Gastroesophageal sphincter (tissue), 4 donors: Measurements from ENCODE around the gene FBRSL1. TPM values are rescaled to one million over a fixed set of nuclear protein-coding genes. Genes with fewer than 3 reads are reported as not detected.

ENCODE experiments used
- ATAC-seq: fragments of 150-250 bp; one replicate; pipeline ENCODE4 v1.9.1; 2016; ENCODE audit warnings: mild to moderate bottlenecking, moderate library complexity
- H3K27ac ChIP-seq, 4 donors: fragments of 200-600 bp; sonication (generic) in 3 of 4; 1 replicate in 3 of 4; 2 replicates in 1 of 4; pipeline ENCODE4 v1.5.1; 2016 to 2019
- H3K27me3 ChIP-seq: fragments of 200-600 bp; sonication (generic); one replicate; pipeline ENCODE4 v1.5.1; 2019
- H3K36me3 ChIP-seq, 2 donors: fragments of 200-600 bp; sonication (generic); one replicate each; pipeline ENCODE4 v1.5.1; 2019; ENCODE audit warnings: control low read depth in 1 of 2
- H3K4me1 ChIP-seq, 3 donors: fragments of 200-600 bp; sonication (generic); 1 replicate in 2 of 3; 2 replicates in 1 of 3; pipeline ENCODE4 v1.5.1; 2016 to 2019; ENCODE audit warnings: control low read depth in 2 of 3
- H3K4me3 ChIP-seq, 2 donors: fragments of 200-600 bp; sonication (generic); one replicate each; pipeline ENCODE4 v1.5.1; 2019; ENCODE audit warnings: mild to moderate bottlenecking in 1 of 2, moderate library complexity in 1 of 2
- H3K9me3 ChIP-seq, 3 donors: fragments of 200-600 bp; sonication (generic); one replicate each; pipeline ENCODE4 v1.5.1; 2017 to 2019; ENCODE audit warnings: control low read depth in 2 of 3
- CTCF ChIP-seq, 4 experiments: fragments of 200-600 bp in 2 of 4; fragments of 450-650 bp in 2 of 4; sonication (generic) in 1 of 4; IDR thresholded peaks; one replicate each; pipeline ENCODE4 v1.5.1; 2017 to 2019; ENCODE audit warnings: antibody characterized with exemption in 4 of 4, mild to moderate bottlenecking in 2 of 4, moderate library complexity in 2 of 4
- EP300 ChIP-seq: sonication (generic); formaldehyde crosslinking; IDR thresholded peaks from one replicate; pipeline ENCODE4 v1.6.1; 2017; ENCODE audit warnings: antibody characterized with exemption, mild to moderate bottlenecking
- POLR2A ChIP-seq, 2 donors: fragments of 450-650 bp; IDR thresholded peaks; one replicate each; pipeline ENCODE4 v1.6.1; 2017; ENCODE audit warnings: antibody characterized with exemption in 2 of 2, mild to moderate bottlenecking in 2 of 2, moderate library complexity in 1 of 2
- POLR2AphosphoS5 ChIP-seq: sonication (generic); formaldehyde crosslinking; IDR thresholded peaks from one replicate; pipeline ENCODE4 v1.6.1; 2017; ENCODE audit warnings: antibody characterized with exemption
- WGBS, 2 donors: methylation state at CpG; one replicate each; pipeline ENCODE4 v1.1.5; 2018; ENCODE audit warnings: low coverage in 1 of 2; 5-methylcytosine and 5-hydroxymethylcytosine counted together
- total RNA-seq, 4 donors: library from RNA; depleted of rRNA; stranded (reverse); fragments of >200 nt; gene quantifications; one replicate each; pipeline ENCODE4 v1.1.0, GENCODE V29; 2016

FBRSL1 gene
- total RNA-seq, 4 donors from 2014 or later = 8.5 to 24.7 (median 15.5) TPM

DNA sequence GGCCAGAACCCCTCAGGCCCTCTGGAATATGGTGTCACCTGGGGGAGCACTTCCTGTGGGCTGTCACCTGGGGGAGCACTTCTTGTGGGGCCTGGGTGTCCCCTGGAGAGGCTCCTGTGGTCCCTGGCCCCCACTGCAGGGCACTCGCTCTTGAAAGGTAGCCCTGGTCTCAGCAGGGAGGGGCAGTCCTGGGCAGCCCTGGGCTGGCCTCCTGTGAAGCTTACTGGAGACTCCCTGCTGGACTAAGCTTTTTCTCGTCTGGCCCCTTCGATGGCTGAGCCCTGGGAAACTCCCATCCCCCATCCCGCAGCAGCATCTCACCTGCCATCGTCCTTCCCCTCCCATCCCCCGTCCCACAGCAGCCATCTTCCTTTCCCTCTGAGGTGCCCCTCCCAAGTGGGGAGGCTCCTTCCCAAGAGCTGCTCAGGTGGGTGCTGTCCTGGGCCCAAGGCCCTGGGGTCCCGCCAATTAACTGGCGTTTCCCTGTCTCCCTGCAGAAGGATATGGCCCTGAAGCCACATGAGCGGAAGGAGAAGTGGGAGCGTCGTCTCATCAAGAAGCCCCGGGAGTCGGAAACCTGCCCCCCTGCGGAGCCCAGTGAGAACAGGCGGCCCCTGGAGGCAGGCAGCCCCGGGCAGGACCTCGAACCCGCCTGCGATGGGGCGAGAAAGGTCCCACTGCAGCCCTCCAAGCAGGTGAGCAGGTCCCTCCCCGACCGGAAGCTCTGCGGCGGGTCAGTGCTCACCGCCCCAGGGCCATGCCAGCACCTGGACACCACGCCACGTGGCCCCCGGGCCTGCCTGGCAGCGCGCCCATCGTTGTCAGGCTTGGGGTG is 17.9 kb downstream of the FBRSL1 start:
- H3K4me1 ChIP-seq = peaks cover 0 to 64% (median 38%) of the 10 kb centered on the region in 3 donors

GRCh38 chr12:132508491-132508740 is 18.5 kb downstream of the FBRSL1 start:
- WGBS, 2 donors = no CpG with 5 or more reads among the region's 16 CpGs
- H3K4me3 ChIP-seq = no peak overlapping the region
- ATAC-seq = no peak
- TF ChIP-seq CTCF (IDR thresholded peaks at IDR 0.05) = no peak
- no peak for TF ChIP-seq POLR2A (IDR thresholded peaks at IDR 0.05)
- no peak for TF ChIP-seq POLR2AphosphoS5
- no peak for TF ChIP-seq EP300
- peaks cover 0 to 54% of the 10 kb centered on the region in 2 donors for H3K36me3 ChIP-seq
- H3K9me3 ChIP-seq = no peaks in the 10 kb centered on the region
- no peaks in the 10 kb centered on the region for H3K27me3 ChIP-seq
- peaks cover 0 to 64% (median 32%) of the 10 kb centered on the region in 3 donors for H3K4me1 ChIP-seq
- H3K27ac ChIP-seq = no peak overlapping the region

More for the DNA sequence above, 17.9 kb downstream of the FBRSL1 start:
- 51 to 71% methylated on average over 2 to 3 of the region's 31 CpGs for WGBS, 2 donors
- TF ChIP-seq POLR2A (IDR thresholded peaks at IDR 0.05) (no peak), EP300 (no peak), POLR2AphosphoS5 (no peak), CTCF (IDR thresholded peaks at IDR 0.05) (no peak)
- H3K27ac ChIP-seq = no peak overlapping the region
- H3K36me3 ChIP-seq = peaks cover 0 to 51% of the 10 kb centered on the region in 2 donors
- H3K27me3 ChIP-seq = no peaks in the 10 kb centered on the region
- no peak overlapping the region for H3K4me3 ChIP-seq
- ATAC-seq = no peak
- no peaks in the 10 kb centered on the region for H3K9me3 ChIP-seq

DNA sequence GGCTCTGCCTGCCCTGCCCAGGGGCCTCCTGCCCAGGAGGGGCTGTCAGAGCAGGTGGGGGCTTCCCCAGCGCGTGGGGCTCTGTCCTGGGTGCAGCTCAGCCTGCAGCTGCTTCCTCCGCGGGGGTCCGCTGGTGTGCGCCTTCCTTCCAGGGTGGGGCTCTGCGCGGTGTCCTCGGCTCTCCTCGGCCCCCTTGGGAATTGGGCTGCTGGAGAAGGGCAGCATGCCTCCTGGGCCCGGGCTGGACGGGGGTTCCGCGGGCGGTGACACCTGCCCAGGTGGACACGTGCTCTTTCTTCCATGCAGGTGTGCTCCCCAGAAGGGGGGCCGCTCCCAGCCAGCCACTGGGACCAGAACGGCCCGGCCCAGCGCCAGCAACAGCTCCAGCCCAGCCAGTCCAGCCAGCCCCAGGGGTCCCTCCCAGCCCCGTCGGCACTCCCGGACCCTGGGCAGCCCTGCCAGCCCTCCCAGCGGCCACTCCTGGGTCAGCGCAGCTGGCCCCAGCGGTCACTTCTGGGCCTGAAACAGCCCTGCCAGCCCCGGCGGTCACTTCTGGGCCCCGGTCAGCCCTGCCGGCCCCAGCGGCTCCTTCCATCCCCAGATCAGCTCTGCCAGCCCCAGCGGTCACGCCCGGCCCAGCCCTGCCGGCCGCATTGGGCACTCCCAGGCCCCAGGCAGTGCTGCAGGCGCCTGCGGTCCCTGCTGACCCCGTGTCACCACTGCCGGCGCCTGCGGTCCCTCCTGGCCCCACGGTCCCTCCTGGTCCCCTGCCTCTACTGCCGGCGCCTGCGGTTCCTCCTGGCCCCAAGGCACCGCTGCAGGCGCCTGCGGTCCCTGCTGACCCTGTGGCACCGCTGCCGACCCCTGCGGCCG is 19.1 kb downstream of the FBRSL1 start:
- H3K36me3 ChIP-seq = peaks cover 0 to 58% of the 10 kb centered on the region in 2 donors
- ATAC-seq = no peak
- 88% methylated on average over 8 of the region's 53 CpGs; no CpG with 5 or more reads in 1 of the 2 donors for WGBS, 2 donors
- TF ChIP-seq POLR2A (IDR thresholded peaks at IDR 0.05) (no peak), EP300 (no peak), POLR2AphosphoS5 (no peak), CTCF (IDR thresholded peaks at IDR 0.05) (no peak)
- peaks cover 0 to 61% (median 26%) of the 10 kb centered on the region in 3 donors for H3K4me1 ChIP-seq
- no peaks in the 10 kb centered on the region for H3K27me3 ChIP-seq
- no peaks in the 10 kb centered on the region for H3K9me3 ChIP-seq
- H3K27ac ChIP-seq = no peak overlapping the region
- H3K4me3 ChIP-seq = no peak overlapping the region

GRCh38 chr12:132510111-132510724 is 20.3 kb downstream of the FBRSL1 start:
- Histone ChIP-seq H3K27me3 (no peaks in the 10 kb centered on the region), H3K4me3 (no peak overlapping the region), H3K36me3 (peaks cover 0 to 69% of the 10 kb centered on the region in 2 donors), H3K4me1 (peaks cover 0 to 50% (median 20%) of the 10 kb centered on the region in 3 donors), H3K9me3 (no peaks in the 10 kb centered on the region), H3K27ac (no peak overlapping the region)
- no peak for TF ChIP-seq EP300
- TF ChIP-seq POLR2A (IDR thresholded peaks at IDR 0.05) = no peak
- no peak for TF ChIP-seq POLR2AphosphoS5
- TF ChIP-seq CTCF (IDR thresholded peaks at IDR 0.05) = no peak
- WGBS, 2 donors = no CpG with 5 or more reads among the region's 33 CpGs
- no peak for ATAC-seq
